SK-N-SH (cell line): Measurements from ENCODE around the gene HNRNPF. TPM values are rescaled to one million over a fixed set of nuclear protein-coding genes. Genes with fewer than 3 reads are reported as not detected.

ENCODE experiments used
- CTCF ChIA-PET: fragments of 300-600, 350-600 bp; formaldehyde crosslinking; extraction: SDS; loops from one replicate; lab custom pipeline; 2021; lab: Yijun Ruan, JAX
- POLR2A ChIA-PET: fragments of 350-600 bp; sonication (Branson Sonifier 250); formaldehyde crosslinking; extraction: SDS; loops from one replicate; lab custom pipeline; 2020; ENCODE audit warnings: antibody characterized with exemption, inconsistent platforms; lab: Yijun Ruan, JAX
- DNase-seq: peaks from one replicate; pipeline ENCODE4 v3.0.0; 2012
- H2AFZ ChIP-seq: fragments of 200-600 bp; sonication (generic); 2 replicates; pipeline ENCODE4 v1.8.1; 2016; ENCODE audit warnings: antibody characterized with exemption, mild to moderate bottlenecking, low read depth
- H3F3A ChIP-seq: fragments of 200-600 bp; sonication (generic); replicated peaks from 2 replicates; pipeline ENCODE3; 2016; ENCODE audit warnings: antibody characterized with exemption, mild to moderate bottlenecking; ENCODE audit not compliant: insufficient read depth
- H3K27ac ChIP-seq, 2 experiments: fragments of 200-500 bp in 1 of 2; fragments of 200-600 bp in 1 of 2; sonication (Bioruptor generic) in 1 of 2; sonication (generic), shearing (Covaris generic) in 1 of 2; 2 replicates each; pipeline versions ENCODE4 v1.5.1 to v1.6.1; 2014 to 2016; ENCODE audit warnings: low read depth in 2 of 2, inconsistent platforms in 1 of 2, low read length in 1 of 2, mild to moderate bottlenecking in 1 of 2, mixed read lengths in 1 of 2
- H3K27me3 ChIP-seq: fragments of 200-600 bp; sonication (generic), shearing (Covaris generic); 2 replicates; pipeline ENCODE4 v1.6.1; 2016; ENCODE audit warnings: mixed run types; ENCODE audit not compliant: insufficient read depth
- H3K36me3 ChIP-seq, 2 experiments: fragments of 200-500 bp in 1 of 2; fragments of 200-600 bp in 1 of 2; sonication (Bioruptor generic) in 1 of 2; sonication (generic) in 1 of 2; replicated peaks in 1 of 2; 2 replicates each; pipeline versions ENCODE3 to v1.5.1; 2014 to 2016; ENCODE audit warnings: low read length in 1 of 2, mild to moderate bottlenecking in 1 of 2; ENCODE audit not compliant: insufficient read depth in 2 of 2, control insufficient read depth in 1 of 2
- H3K4me1 ChIP-seq, 2 experiments: fragments of 200-500 bp in 1 of 2; fragments of 200-600 bp in 1 of 2; sonication (Bioruptor generic) in 1 of 2; sonication (generic), shearing (Covaris generic) in 1 of 2; 2 replicates each; pipeline versions ENCODE4 v1.5.1 to v1.6.1; 2014 to 2016; ENCODE audit warnings: low read depth in 1 of 2, low read length in 1 of 2, mixed run types in 1 of 2; ENCODE audit not compliant: insufficient read depth in 2 of 2, control insufficient read depth in 1 of 2
- H3K4me2 ChIP-seq: fragments of 200-600 bp; sonication (generic), shearing (Covaris generic); 2 replicates; pipeline ENCODE4 v1.6.1; 2017; ENCODE audit warnings: mixed run types
- H3K4me3 ChIP-seq, 2 experiments: fragments of 200-500 bp in 1 of 2; fragments of 200-600 bp in 1 of 2; sonication (Bioruptor generic) in 1 of 2; sonication (generic), shearing (Covaris generic) in 1 of 2; 2 replicates each; pipeline versions ENCODE4 v1.5.1 to v1.8.1; 2014 to 2016; ENCODE audit warnings: low read depth in 2 of 2, inconsistent platforms in 1 of 2, low read length in 1 of 2, mild to moderate bottlenecking in 1 of 2, mixed read lengths in 1 of 2, moderate library complexity in 1 of 2
- H3K79me2 ChIP-seq: fragments of 200-600 bp; sonication (generic); 2 replicates; pipeline ENCODE4 v1.8.1; 2017; ENCODE audit warnings: mild to moderate bottlenecking; ENCODE audit not compliant: insufficient read depth
- H3K9ac ChIP-seq: fragments of 200-600 bp; sonication (generic); 2 replicates; pipeline ENCODE4 v1.6.1; 2017; ENCODE audit warnings: mixed run types
- H3K9me2 ChIP-seq: fragments of 200-600 bp; sonication (generic); 2 replicates; pipeline ENCODE4 v1.6.1; 2017; ENCODE audit warnings: mixed run types
- H3K9me3 ChIP-seq: fragments of 200-600 bp; sonication (generic); 2 replicates; pipeline ENCODE4 v1.6.1; 2017; ENCODE audit warnings: mixed run types, mild to moderate bottlenecking, moderate library complexity
- H4K20me1 ChIP-seq: fragments of 200-600 bp; sonication (generic); 2 replicates; pipeline ENCODE4 v1.6.1; 2017; ENCODE audit warnings: mild to moderate bottlenecking, mixed run types; ENCODE audit not compliant: insufficient read depth
- FOSL2 ChIP-seq: IDR thresholded peaks from 2 replicates; pipeline ENCODE4 v1.4.0; 2012; ENCODE audit warnings: low read depth, mild to moderate bottlenecking, moderate library complexity, borderline replicate concordance
- GABPA ChIP-seq: IDR thresholded peaks from 2 replicates; pipeline ENCODE4 v1.4.0; 2012; ENCODE audit warnings: low read depth, mild to moderate bottlenecking
- GATA2 ChIP-seq: sonication (generic); formaldehyde crosslinking; IDR thresholded peaks from 2 replicates; pipeline ENCODE4 v1.5.0; 2020; ENCODE audit warnings: mild to moderate bottlenecking, missing genetic modification reagents
- MEF2A ChIP-seq: IDR thresholded peaks from 2 replicates; pipeline ENCODE4 v1.4.0; 2012; ENCODE audit warnings: low read depth, borderline replicate concordance
- POLR2AphosphoS5 ChIP-seq: IDR thresholded peaks from 2 replicates; pipeline ENCODE4 v1.6.1; 2012; ENCODE audit warnings: low read depth, low read length
- RFX5 ChIP-seq: IDR thresholded peaks from 2 replicates; pipeline ENCODE4 v1.6.1; 2012; ENCODE audit warnings: mild to moderate bottlenecking, improper control_type of control experiment, low read length
- SIN3A ChIP-seq: IDR thresholded peaks from 2 replicates; pipeline ENCODE4 v1.6.1; 2012; ENCODE audit warnings: low read depth, mild to moderate bottlenecking, low read length, moderate library complexity, borderline replicate concordance
- SMC3 ChIP-seq: IDR thresholded peaks from 2 replicates; pipeline ENCODE4 v1.6.1; 2012; ENCODE audit warnings: low read depth, low read length, improper control_type of control experiment
- TAF1 ChIP-seq: IDR thresholded peaks from 2 replicates; pipeline ENCODE4 v1.6.1; 2012; ENCODE audit warnings: low read depth, mild to moderate bottlenecking, low read length, moderate library complexity, borderline replicate concordance
- TCF12 ChIP-seq: IDR thresholded peaks from 2 replicates; pipeline ENCODE4 v1.4.0; 2012
- TEAD4 ChIP-seq: IDR thresholded peaks from 2 replicates; pipeline ENCODE4 v1.4.0; 2012; ENCODE audit warnings: mild to moderate bottlenecking, borderline replicate concordance; ENCODE audit not compliant: insufficient read depth
- YY1 ChIP-seq: IDR thresholded peaks from 2 replicates; pipeline ENCODE4 v1.4.0; 2012; ENCODE audit warnings: low read depth, mild to moderate bottlenecking
- WGBS: methylation state at CpG from one replicate; pipeline ENCODE4 v1.1.6; 2017; ENCODE audit warnings: low lambda C conversion rate; 5-methylcytosine and 5-hydroxymethylcytosine counted together
- polyA plus RNA-seq, 3 experiments: library from polyadenylated mRNA; depleted of rRNA; stranded (reverse); fragments of >200 nt; gene quantifications; 2 replicates each; pipeline ENCODE4 v1.2.3, GENCODE V29; 2012
- TF ChIP-seq, protein P1 (sequence below): IDR thresholded peaks from 2 replicates; pipeline ENCODE4 v1.4.0; 2012; ENCODE audit warnings: low read depth
- TF ChIP-seq, protein P2 (sequence below): fragments of 200-600 bp; sonication (generic); IDR thresholded peaks from 2 replicates; pipeline ENCODE4 v1.6.1; 2017; ENCODE audit warnings: antibody characterized with exemption, mild to moderate bottlenecking, moderate library complexity
- TF ChIP-seq, protein P3 (sequence below): fragments of 150-350 bp; IDR thresholded peaks from 2 replicates; pipeline ENCODE4 v1.6.1; 2016; ENCODE audit warnings: mild to moderate bottlenecking, low read depth, low read length
- TF ChIP-seq, protein P4 (sequence below): IDR thresholded peaks from 2 replicates; pipeline ENCODE4; 2012
- TF ChIP-seq, protein P5 (sequence below): IDR thresholded peaks from 2 replicates; pipeline ENCODE4 v1.4.0; 2012; ENCODE audit warnings: low read depth, borderline replicate concordance

HNRNPF gene
- polyA plus RNA-seq, 1 of the 3 experiments (the other 2 are of a cell fraction): 195 TPM

DNA sequence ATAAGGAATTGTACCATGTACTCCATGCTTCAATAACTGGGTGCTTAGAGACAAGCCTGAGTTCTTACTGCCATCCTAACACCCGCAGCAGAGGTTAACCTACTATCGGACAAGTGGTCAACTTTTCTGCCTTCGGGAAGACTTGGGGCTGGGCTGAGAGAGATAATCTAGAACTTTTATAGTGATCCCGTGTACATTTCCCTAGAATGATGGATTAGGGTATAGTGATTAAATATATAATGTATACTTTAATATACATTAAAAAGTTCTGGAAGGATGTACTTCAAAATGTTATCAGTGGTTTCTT lies 12.2 kb upstream of the HNRNPF start:
- Histone ChIP-seq H4K20me1 (no peaks in the 10 kb centered on the region), H2AFZ (peak overlapping the region; percentile 98), H3K79me2 (no peaks in the 10 kb centered on the region), H3K9ac (peak overlapping the region; percentile 75; the same call in 1 of the 2 replicates), H3K36me3 (no peaks in the 10 kb centered on the region), H3K4me2 (peak overlapping the region; percentile 82), H3K4me3 (peak overlapping the region; percentile 34 to 61), H3K27me3 (no peaks in the 10 kb centered on the region), H3K9me3 (no peaks in the 10 kb centered on the region), H3K9me2 (no peaks in the 10 kb centered on the region), H3K4me1 (peaks cover 5% of the 10 kb centered on the region in 2 experiments; a peak in 2 of 4 replicates), H3F3A (peaks cover 13% of the 10 kb centered on the region), H3K27ac (peak overlapping the region; percentile 19 to 83)
- CTCF ChIA-PET: interaction anchor here (1.5 kb wide), 1 partner anchor 12 kb away, joined by 4 read pairs; the partner anchor contains the start of gene HNRNPF
- POLR2A ChIA-PET: interaction anchor here (1.4 to 2.6 kb wide), 2 partner anchors 12 to 24 kb away, joined by 3 to 12 read pairs; partner anchors contain the start of gene HNRNPF
- DNase-seq: no peak
- TF ChIP-seq, protein P1, sequence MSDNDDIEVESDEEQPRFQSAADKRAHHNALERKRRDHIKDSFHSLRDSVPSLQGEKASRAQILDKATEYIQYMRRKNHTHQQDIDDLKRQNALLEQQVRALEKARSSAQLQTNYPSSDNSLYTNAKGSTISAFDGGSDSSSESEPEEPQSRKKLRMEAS: no peak
- TF ChIP-seq TAF1: no peak
- no peak for TF ChIP-seq FOSL2
- WGBS: 82% methylated on average over 4 of the region's 4 CpGs

DNA sequence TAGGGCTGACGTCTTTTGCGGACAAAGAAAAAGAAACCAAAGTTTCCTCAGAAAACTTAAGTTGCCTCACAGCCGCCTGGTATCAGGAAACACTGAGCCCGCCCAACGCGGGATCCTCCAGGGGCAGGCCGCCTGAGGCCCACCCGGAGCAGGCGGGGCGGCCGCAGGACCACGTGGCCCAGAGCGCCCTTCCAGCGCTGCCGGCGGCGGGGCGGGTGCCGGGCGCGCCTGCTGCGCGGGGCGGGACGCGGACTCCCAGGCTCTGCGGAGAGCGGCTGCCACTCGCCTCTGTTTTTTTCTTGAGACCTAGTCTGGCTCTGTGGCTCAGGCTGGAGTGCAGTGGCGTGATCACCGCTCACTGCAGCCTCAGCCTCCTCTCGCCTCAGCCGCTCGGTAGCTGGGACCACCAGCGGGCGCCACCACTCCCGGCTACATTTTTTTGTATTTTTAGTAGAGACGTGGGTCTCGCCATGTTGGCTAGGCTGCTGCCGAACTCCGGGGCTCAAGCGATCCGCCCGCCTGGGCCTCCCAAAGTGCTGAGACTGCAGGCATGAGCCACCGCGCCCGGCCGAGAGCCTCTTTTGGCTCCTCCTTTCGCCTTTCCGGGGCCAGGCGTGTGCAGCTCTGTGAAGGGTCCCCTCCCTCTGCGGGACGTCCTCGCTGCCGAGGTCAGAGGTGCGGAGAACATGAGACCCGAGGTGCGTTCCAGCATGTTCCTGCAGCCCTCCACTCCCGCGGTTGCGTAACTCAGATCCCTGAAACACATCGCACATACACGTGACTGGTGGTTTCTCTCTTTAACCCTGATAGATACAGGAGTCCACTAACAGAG lies 11.6 kb upstream of the HNRNPF start:
- CTCF ChIA-PET: interaction anchor here (1.0 to 2.2 kb wide), 3 partner anchors 11 to 127 kb away, joined by 3 to 6 read pairs (median 4); partner anchors contain the start of gene HNRNPF
- POLR2A ChIA-PET: interaction anchor here (1.3 to 2.6 kb wide), 3 partner anchors 11 to 24 kb away, joined by 3 to 12 read pairs (median 5); partner anchors contain the start of genes HNRNPF and ZNF487
- 7% methylated on average over 40 of the region's 63 CpGs for WGBS
- Histone ChIP-seq H3F3A (peaks cover 13% of the 10 kb centered on the region), H3K4me3 (peak overlapping the region; percentile 34 to 61), H3K9ac (peak overlapping the region; percentile 75), H2AFZ (peak overlapping the region; percentile 98)
- DNase-seq: peak; percentile 87
- TF ChIP-seq RFX5: no peak
- TF ChIP-seq TAF1: peak; percentile 5; the same call in 1 of the 2 replicates
- TF ChIP-seq, protein P2, sequence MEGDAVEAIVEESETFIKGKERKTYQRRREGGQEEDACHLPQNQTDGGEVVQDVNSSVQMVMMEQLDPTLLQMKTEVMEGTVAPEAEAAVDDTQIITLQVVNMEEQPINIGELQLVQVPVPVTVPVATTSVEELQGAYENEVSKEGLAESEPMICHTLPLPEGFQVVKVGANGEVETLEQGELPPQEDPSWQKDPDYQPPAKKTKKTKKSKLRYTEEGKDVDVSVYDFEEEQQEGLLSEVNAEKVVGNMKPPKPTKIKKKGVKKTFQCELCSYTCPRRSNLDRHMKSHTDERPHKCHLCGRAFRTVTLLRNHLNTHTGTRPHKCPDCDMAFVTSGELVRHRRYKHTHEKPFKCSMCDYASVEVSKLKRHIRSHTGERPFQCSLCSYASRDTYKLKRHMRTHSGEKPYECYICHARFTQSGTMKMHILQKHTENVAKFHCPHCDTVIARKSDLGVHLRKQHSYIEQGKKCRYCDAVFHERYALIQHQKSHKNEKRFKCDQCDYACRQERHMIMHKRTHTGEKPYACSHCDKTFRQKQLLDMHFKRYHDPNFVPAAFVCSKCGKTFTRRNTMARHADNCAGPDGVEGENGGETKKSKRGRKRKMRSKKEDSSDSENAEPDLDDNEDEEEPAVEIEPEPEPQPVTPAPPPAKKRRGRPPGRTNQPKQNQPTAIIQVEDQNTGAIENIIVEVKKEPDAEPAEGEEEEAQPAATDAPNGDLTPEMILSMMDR: peak; percentile 45
- no peak for TF ChIP-seq GABPA
- TF ChIP-seq, protein P1: peak; percentile 93
- no peak for TF ChIP-seq SIN3A
- TF ChIP-seq TCF12: no peak
- TF ChIP-seq, protein P3, sequence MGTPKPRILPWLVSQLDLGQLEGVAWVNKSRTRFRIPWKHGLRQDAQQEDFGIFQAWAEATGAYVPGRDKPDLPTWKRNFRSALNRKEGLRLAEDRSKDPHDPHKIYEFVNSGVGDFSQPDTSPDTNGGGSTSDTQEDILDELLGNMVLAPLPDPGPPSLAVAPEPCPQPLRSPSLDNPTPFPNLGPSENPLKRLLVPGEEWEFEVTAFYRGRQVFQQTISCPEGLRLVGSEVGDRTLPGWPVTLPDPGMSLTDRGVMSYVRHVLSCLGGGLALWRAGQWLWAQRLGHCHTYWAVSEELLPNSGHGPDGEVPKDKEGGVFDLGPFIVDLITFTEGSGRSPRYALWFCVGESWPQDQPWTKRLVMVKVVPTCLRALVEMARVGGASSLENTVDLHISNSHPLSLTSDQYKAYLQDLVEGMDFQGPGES: no peak
- TF ChIP-seq, protein P4, sequence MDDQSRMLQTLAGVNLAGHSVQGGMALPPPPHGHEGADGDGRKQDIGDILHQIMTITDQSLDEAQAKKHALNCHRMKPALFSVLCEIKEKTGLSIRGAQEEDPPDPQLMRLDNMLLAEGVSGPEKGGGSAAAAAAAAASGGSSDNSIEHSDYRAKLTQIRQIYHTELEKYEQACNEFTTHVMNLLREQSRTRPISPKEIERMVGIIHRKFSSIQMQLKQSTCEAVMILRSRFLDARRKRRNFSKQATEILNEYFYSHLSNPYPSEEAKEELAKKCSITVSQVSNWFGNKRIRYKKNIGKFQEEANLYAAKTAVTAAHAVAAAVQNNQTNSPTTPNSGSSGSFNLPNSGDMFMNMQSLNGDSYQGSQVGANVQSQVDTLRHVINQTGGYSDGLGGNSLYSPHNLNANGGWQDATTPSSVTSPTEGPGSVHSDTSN: no peak
- no peak for TF ChIP-seq MEF2A
- TF ChIP-seq GATA2 (CRISPR knock-in tag): 0 out of 2 replicates have a peak, but pooled peaks have one; percentile 41
- no peak for TF ChIP-seq TEAD4
- TF ChIP-seq, protein P5, sequence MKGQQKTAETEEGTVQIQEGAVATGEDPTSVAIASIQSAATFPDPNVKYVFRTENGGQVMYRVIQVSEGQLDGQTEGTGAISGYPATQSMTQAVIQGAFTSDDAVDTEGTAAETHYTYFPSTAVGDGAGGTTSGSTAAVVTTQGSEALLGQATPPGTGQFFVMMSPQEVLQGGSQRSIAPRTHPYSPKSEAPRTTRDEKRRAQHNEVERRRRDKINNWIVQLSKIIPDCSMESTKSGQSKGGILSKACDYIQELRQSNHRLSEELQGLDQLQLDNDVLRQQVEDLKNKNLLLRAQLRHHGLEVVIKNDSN: peak; percentile 78
- no peak for TF ChIP-seq SMC3
- TF ChIP-seq POLR2AphosphoS5: peak; percentile 19
- TF ChIP-seq YY1: 0 out of 2 replicates have a peak, but pooled peaks have one; percentile 47
- TF ChIP-seq, all 33 proteins: peak for 7
- Histone ChIP-seq H3K27me3 (no peaks in the 10 kb centered on the region), H3K9me2 (no peaks in the 10 kb centered on the region), H3K36me3 (no peaks in the 10 kb centered on the region), H3K9me3 (no peaks in the 10 kb centered on the region), H3K4me2 (peak overlapping the region; percentile 82), H4K20me1 (no peaks in the 10 kb centered on the region), H3K27ac (peak overlapping the region; percentile 19 to 83), H3K79me2 (no peaks in the 10 kb centered on the region), H3K4me1 (peaks cover 5% of the 10 kb centered on the region in 2 experiments; a peak in 2 of 4 replicates)
